T follicular helper cell (primary cell): ENCODE measurements around the gene MFAP2.

Experiments used
- DNase-seq: peaks from one replicate; pipeline ENCODE4 v3.0.0-alpha.2; 2020; ENCODE audit warnings: low read depth
- total RNA-seq, 2 experiments: gene quantifications; one replicate each; lab custom pipeline; 2026; lab: John Stamatoyannopoulos, UW

MFAP2 gene, protein sequence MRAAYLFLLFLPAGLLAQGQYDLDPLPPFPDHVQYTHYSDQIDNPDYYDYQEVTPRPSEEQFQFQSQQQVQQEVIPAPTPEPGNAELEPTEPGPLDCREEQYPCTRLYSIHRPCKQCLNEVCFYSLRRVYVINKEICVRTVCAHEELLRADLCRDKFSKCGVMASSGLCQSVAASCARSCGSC
- total RNA-seq, result 0.09 to 0.24 reads per million in 2 experiments

DNA sequence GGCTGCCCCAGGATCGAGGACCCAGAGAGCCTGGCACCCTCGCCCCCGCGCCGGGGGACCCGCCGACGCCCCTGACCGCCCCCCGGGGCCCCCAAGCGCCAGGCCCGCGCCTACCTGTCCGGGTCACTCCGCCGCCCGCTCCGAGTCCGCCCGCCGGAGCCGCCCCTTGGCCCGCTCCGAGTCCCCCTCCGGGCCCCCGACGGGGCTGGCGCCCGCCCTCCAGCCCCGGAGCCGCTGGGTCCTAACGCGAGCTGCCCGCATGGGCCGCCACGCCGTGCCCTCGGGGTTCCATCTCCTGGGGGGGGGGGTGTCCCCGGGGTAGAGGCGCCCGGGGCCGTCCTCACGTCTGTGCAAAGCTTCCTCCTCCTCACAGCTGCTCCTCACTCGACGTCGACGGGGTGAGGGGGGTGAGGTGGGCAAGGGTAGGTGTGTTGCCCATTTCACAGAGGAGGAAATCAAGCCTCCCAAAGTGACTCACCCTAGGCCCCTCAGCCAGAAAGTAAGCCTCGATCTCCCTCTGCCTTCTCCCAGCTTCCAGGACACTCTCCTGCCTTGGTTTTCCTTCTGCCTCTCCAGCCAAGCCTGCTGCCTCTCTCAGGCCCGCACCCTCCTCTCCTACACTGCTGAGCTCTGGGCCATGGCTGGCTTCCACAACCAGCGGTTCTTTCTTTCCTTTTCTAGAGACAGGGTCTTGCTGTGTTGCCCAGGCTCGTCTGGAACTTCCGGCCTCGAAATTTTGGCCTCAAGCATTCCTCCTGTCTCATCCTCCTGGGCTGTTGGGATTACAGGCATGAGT is at the start of gene MFAP2:
TSS of gene MFAP2 (minus strand) at position 148 of the 796 bp plus-strand sequence. CDS start 2,347 bp downstream, outside the sequence.
- DNase-seq, result no peak

DNA sequence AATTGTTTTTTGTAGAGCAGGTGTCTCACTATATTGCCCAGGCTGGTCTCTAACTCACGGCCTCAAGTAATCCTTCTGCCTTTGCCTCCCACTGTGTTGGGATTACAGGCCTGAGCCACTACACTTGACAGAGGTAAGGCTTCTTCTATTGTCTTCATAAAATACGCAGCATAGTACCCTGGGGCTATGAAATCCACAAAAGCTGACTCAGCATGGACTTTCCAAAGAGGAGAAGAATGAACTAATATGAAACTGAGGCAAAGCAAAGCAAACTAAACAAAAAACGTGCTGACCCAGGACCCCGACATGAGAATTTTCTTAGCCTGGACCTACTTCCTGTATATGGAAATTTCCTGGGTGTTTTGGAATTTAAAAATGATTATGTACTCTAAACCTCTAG is 49.8 kb upstream of the MFAP2 start:
- no peak for DNase-seq

DNA sequence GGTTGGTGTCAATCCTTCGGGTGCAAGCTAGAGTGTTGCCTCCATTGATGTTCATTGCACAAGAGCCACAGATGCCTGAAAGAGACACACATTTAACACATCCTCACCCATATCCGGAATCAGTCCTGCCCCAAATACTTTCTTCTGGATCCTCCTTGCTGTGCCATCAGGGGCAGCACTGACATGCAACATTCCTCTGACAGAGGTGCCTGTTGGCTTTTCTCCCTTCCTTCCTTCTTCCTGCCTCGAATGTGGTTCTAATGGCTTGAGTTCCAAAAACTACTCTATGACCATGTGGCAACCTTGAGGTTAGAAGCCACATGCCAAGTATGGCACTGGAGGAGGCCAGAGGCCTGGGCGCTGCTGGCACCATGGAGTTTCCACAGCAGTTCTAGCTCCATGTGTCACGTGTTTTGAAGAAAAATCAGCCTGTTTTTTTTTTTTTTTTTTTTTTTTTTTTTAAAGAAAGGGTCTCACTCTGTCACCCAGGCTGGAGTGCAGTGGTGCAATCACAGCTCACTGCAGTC is 48.3 kb upstream of the MFAP2 start:
- DNase-seq, result no peak

DNA sequence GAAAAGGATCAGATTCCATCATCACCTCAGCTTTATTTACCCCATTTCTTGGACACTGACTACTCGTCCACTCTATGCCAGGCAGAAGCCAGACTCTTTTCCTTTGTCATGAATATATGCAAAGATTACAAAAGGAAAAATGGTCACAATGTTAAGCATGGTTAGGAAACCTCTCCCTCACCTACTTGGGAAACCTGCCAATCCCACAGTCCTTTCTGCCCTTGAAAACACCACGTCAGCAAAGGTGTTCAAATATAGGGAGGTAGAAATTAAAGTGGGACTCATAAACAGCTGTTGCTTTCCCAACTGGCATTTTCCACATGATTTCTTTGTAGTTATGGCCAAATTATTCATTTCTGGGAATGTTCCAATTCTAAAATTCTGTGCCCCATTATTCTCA is 47.5 kb upstream of the MFAP2 start:
- DNase-seq, result no peak

DNA sequence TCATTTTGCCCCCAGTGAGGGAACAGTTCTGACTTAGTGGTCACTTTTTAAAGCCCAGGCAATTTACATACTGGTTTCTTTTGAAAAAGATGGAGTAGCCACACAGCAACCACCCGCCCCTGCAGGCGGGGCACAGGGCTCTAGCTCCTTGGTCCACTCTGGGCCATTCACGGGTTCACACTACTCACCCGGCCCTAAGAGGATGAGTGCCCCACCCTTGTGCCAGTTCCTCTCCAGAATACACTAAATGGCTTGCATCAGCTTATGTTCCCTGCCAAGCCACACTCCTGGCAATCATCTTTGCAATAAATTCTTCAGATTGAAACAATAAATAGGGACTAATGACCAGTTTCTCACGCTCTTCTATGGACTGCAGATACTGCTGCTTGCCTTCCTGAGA is 47.0 kb upstream of the MFAP2 start:
- no peak for DNase-seq

DNA sequence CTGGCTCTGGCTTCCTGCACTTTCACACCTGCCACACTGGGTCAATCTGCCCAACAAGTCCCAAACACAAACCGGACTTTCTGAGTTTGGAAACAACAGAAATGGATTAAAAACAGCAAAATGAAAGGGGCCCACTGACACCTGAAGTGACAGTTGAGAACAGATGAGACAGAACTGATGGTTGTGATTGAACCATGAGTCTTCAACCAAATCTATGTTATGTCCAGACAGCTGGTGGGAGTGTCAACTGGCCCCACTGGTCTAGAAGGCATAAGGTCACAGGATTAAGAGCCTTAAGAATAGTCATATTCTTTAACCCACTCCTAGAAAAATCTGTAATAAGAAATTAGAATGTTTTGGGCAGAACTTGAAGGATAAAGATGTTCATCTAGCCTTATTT is 44.3 kb upstream of the MFAP2 start:
- no peak for DNase-seq

DNA sequence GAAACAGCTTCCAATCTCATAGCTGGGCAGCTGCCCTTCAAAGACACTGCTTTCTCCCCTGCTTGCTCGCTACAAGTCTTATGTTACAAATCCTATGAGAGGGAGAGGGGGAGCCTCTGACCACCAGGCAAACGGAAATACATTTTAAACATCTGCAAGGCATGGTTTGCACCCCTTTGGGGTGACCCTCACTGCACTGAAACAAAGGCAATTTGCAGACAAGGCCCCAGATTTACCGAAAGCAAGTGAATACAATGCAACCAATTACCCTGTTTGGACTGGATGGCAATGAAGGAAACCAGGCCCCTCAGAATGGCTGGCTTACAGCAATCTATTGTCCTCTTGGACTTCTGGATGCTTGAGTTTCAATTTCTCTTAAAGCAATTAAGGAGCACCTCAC is 43.2 kb upstream of the MFAP2 start:
- no peak for DNase-seq

DNA sequence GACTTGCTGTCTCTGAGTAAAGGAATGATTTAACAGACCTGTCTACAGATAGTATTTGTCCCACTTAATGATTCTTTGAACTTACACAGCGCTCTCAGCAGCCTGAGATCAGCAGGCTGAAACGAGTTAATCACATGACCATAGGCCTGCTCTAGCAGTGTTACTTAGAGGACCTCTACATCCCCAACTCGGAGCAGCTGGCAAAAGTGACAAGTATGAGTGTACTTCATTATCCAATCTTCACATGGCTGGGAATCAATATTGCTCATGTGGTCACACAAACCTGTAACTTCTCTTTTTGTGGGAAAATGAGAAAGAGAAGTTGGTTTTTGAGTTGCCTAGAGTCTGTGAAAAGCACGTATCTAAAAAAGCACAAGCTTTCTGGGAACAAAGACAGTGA is 42.7 kb upstream of the MFAP2 start:
- no peak for DNase-seq

DNA sequence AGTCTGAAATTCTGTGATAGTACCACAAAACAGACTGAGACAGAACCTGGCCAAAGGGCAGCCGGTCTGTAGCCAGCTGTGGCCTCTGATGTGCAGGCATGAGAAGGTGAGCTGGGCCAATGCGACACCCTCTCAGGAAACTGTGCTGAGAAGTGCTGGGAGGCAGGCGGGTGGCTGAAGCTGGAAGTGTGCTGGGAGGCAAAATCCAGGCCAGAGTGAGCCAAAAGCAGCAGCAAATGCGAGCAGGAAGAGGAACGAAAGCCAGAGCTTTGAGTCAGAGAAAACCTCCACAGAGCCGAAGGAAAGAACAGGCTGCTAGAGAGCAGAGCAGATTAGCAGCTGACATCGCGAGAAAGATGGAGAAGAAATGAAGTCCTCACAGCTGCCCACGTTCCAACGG is 41.5 kb upstream of the MFAP2 start:
- DNase-seq, result no peak

DNA sequence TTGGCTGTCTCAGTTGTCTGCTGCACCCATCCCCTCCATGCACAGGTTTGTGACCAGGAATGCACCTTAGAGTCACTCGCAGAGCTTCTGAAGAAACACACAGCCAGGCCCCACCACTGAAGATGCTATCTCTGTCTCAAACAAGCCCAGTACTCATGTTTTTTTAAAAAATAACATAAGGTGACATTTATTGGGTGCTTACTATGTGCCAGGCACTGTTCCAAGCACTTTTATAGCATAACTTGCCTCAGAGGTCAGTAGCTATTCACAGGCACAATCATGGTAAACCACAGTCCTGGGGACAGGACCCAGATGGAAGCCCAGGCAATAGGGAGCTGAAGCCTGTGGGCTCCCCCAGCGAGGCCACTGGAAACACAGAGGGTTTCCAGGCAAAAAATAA is 40.1 kb upstream of the MFAP2 start:
- no peak for DNase-seq

DNA sequence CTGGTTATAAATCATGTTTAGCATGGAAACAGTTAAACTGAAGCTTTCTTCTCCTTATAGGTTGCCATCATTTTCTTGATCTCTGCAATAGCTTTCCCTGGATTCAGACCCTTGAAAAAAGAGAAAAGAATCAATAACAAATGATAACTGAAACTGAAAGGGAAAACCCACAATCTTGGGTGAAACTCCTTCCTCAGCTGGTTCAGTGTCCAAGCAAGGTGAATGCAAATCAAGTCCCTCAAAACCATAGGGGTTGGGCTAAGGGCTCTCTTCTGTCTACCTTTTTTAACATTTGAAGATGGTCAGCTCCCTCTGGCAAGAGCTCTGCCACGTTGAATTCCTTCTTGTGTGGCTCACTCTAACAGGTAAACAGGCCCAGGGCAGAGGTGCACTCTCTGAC is 38.4 kb upstream of the MFAP2 start:
- no peak for DNase-seq

DNA sequence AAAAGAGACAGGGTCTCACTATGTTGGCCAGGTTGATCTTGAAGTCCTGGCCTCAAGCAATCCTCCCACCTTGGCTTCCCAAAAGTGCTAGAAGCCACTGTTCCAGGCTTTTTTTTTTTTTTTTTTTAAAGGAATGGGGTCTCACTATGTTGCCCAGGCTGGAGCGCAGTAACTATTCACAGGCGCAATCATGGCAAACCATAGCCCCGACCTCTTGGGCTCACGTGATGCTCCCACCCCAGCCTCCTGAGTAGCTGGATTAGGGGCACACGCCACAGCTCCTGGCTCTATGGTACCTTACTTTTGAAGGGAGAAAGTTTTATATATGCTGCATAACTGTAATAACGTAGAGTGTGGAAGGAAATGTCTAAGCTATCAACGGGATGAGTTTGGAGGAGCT is 37.0 kb upstream of the MFAP2 start:
- DNase-seq, result no peak

DNA sequence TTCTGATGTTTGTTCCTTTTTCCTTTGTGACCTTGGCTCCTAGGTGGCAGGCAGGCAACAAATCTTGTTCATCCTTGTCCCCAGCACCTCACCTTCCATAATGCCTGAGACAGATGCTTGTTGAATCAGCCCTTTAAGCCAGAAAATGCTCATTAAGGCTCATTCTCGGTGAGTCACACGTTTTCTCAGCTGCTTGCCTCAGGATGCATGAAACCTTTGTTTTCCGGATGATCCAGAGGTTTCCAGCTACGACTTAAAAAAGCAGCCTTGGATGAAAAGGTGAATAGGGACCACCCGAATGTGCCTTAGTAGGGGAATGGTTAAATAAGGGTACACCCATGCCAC is 35.9 kb upstream of the MFAP2 start:
- DNase-seq, result no peak

DNA sequence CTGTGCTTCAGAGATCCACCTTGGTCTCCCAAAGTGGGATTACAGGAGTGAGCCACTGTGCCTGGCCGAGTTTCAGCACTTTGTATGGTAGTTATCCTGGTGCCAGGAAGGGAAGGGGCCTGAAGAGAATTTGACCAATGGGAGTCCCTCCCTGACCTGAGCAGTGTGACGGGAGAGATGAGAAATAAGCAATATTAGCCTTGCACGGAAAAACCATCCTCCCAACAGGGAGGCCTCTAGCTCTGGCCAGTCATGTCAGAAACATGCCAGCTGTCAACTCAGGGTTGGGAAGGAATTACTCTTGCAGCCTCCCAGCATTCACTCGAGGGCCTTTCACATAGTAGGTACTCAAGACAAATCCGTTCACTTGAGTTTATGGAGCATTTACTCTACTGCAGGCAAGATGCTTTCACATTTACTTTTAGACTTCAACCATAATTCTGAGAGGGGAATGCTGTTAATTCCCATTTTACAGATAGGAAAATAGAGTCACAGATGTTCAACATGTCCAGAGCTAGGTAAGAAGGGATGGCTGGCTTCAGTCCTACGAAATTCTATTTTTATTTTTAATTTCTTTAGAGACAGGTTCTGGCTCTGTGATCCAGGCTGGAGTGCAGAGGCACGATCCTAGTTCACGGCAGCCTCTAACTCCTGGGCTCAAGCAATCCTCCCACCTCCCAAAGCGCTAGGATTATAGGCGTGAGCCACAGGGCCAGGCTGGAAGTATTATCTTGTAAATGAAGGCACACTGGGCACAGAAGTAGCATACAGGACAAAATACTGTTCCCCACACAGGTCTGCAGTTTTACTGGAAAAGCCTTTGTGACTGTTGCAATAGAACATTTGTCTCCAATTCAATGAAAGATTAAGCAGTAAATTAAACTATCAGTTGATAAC is 34.5 kb upstream of the MFAP2 start:
- no peak for DNase-seq

DNA sequence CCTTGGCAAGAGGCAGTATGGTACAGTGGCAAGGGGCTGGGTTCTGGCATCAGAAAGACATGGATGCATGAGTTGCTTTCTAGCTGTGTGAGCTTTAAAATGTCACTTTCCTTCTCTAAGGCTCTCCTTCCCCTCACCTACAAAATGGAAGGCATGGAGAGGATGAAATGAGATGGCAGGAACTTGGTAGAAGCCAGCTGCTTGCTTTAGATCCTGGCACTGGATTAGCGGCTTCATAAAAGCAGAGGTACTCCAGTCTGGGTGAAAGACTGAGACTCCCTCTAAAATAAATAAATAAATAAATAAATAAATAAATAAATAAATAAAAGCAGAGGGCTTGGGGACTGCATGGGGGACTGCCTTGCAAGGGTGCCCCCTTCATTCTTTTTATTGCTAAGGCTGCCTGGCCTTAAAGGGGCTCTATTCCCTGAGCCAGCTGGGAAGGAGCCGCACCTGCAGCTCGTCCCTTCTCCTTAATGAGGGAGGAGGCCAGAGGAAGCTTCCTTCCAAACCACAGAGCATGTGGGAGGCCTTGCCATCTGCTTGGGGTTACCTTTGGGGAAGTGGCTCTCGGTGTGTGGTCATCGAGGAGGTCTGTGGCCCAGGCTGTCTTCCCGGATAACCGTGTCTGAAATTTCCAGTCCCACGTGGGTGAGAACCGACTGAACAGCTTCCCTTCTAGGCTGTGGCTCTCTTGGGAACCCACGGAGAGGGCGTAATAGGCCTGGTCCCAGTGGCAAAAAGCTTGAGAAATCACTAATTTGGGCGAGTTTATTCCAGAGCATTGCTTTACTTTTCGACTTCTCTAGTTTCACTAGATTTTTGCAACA is 33.3 kb upstream of the MFAP2 start:
- DNase-seq, result no peak

DNA sequence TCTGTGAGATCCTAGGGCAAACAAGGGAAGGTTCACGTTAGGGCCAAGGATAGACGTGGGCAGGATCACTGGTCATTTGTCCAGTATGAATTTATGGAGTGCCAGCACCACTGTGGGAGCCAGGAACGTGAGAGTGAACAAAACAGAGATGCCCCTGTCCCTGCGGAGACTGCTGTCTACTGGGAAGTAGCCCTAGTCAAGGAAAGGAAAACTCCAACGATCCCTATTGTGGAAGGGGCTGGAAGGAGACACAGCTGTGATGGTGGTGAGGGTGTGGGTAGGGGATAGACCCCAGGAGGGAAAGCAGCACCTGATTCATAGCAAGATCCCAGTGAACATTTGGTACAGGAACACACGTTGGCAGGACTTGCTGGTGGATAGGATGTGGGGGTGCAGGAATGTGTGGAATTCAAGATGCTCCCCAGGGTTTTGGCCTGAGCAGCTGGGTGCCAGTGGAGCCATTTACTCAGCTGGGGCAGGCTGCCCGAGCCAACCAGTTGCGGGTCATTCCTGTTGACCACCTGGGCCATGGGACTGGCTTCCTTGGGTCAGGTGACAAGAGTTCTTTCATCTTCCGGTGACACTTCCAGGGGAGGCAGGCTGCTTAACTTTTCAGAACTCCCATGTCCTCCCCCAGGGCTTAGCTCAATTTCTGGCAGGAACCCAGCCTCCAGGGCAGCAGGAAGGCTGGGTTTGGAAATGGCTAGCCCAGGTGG is 32.5 kb upstream of the MFAP2 start:
- DNase-seq, result no peak

DNA sequence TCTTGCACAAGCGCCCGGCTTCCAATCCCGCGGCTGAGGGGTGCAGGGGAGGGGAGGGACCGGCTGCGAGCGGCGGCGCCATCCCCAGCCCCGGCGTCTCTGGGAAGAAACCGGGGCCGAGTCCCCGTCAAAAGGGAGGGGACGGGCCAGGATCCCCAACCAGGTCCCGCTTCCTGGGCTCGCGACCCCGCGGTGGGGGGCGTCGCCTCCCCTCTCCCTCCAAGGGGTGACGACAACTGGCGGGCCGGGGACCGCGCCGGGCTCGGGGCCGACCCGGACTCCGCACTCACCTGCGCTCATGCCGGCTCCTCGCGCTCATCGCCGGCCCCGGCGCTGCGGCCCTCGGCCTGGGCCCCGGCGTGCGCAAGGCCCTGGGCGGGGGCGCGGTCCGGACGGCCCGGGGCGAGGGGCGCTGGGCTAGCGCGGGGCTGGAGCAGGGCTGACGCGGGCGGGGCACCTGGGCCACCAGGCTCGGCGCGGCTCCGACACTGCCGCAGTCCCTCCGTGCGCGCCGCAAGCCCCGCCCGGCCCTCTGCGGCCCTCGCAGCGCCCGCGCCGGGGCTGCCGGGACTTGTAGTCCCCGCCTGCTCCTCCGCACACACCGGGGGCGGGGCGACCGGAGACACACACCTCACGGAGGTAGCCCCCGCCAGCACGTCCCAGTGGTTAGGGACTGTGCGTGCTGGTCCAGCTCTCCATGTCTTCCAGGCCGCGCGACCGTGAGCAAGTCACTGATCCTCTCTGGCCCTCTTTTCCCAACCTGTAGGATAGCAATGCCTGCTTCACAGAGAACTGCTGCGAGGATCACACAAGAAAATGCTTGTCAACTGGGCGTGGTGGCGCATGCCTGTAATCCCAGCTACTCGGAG is 31.3 kb upstream of the MFAP2 start, which contains the start of gene ATP13A2:
TSS of gene ATP13A2 (minus strand) at position 490 of the 869 bp plus-strand sequence. CDS start at position 300, 190 bp downstream.
- DNase-seq, result peak; percentile 75

DNA sequence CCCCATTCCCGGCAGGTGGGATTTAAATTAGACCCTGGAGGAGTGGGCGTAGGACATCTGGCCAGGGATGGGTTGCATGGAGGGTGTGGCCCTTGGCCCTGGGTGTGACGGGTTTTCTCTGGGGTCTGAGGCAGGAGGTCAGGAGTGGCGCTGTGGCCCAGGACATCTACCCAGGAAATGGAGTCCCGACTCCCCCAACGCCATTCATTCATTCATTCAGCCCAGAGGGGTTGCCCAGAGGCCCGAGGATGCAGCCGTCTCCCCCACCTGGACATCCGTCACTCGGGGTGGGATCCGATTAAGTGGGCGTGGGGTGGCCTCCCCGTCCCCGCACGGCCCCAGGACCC is 30.6 kb upstream of the MFAP2 start:
- DNase-seq, result no peak

DNA sequence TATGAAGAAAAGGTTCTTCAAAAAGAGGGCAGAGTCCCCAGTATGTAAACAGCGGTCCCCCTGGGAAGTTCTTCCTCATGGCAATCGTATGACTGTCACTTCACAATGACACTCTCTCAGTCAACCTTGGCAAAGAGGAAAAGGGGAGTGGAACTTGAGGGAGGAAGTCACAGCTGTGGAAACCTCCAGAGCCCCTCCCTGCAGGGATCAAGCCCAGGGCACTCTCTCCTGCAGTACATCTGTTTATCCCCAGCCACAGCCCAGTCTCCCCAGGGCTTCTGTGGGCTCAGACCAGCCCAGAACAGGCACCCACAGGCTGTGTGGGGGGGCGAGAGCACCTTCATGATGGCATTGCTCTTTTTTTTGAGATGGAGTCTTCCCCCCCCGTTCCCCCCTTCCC is 29.3 kb upstream of the MFAP2 start:
- DNase-seq, result no peak
